Dendritic cell treated with granulocyte-macrophage colony-stimulating factor and Interleukin-4, amounts not matched to agents 40 ng/mL and 50 ng/mL, for 4 days (primary cell): ENCODE measurements around the gene EDAR.

Experiments used
- H3K27ac Mint-ChIP-seq: one replicate; pipeline ENCODE4 v1.8.0; 2022; ENCODE audit warnings: mild to moderate bottlenecking, mixed read lengths
- H3K27me3 Mint-ChIP-seq: one replicate; pipeline ENCODE4 v1.8.0; 2022; ENCODE audit warnings: mild to moderate bottlenecking, mixed read lengths
- H3K36me3 Mint-ChIP-seq: one replicate; pipeline ENCODE4 v1.8.0; 2022; ENCODE audit warnings: low read depth, mixed read lengths
- H3K4me1 Mint-ChIP-seq: one replicate; pipeline ENCODE4 v1.8.0; 2022; ENCODE audit warnings: low read depth, mixed read lengths
- H3K4me3 Mint-ChIP-seq: one replicate; pipeline ENCODE4 v1.8.0; 2022; ENCODE audit warnings: mild to moderate bottlenecking, moderate library complexity, mixed read lengths
- H3K9me3 Mint-ChIP-seq: one replicate; pipeline ENCODE4 v1.8.0; 2022; ENCODE audit warnings: mixed read lengths
- intact Hi-C: fragments of 100-400 bp; cut with micrococcal nuclease; formaldehyde crosslinking; loops from one replicate; pipeline ENCODE4 v1.15.0; 2022

The EDAR gene

DNA sequence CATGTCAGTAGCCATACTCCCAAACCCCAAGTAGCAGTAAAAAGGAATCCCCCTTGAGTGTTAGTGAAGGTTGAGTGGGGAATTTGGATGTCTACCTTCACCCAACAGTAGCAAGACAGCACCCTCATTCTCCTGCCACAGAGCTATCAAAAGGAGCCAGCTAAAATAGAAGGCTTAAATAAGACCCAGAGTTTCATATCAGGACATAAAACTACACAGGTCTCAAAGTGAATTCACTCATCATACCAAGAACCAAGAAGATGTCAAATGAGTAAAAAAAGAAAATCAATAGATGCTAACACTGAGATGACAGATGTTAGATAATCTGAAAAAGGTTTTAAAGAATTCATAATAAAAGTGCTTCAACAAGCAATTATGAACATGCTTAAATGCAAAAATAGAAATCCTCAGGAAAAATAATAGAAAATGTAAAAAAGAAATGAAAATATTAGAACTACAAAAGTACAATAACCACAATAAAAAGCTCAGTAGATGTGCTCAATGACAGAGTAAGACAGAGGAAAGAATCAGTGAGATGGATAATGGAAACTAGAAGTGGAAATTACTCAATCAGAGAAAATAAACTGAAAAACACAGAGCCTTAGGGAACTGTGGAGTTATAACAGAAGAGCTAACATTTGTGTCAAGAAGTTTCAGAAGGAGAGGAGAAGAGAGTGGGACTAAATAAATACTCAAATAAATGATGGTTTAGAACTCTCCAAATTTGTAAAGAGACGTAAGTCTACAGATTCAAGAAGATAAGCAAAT is 90.5 kb downstream of the EDAR start:
- Mint-ChIP-seq H3K9me3 (no peaks in the 10 kb centered on the region), H3K36me3 (no peaks in the 10 kb centered on the region), H3K4me1 (no peaks in the 10 kb centered on the region), H3K4me3 (no peak overlapping the region), H3K27me3 (no peaks in the 10 kb centered on the region), H3K27ac (no peak overlapping the region)
- intact Hi-C loops: no loop called here

DNA sequence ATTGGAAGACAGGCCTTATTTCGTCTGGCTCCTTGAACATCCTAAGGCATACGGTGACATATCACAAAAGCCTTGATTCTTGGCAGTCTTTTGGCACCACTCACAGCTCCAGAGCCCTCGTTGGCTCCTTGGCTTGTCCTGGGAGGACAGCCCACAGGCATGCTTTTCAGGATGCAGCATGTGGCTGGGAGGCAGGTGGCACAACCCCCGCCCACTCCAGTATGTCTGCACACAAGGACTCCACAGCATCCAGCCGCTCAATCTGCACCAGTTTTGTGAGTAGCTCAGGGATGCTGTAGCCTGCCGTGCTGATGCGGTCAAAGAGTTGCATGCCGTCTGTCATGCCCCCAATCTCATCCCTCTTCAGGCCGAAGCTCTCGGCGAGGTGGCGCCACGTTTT is 92.3 kb downstream of the EDAR start:
- intact Hi-C loops: no loop called here
- H3K9me3 Mint-ChIP-seq: peaks cover 2% of the 10 kb centered on the region
- no peaks in the 10 kb centered on the region for H3K36me3 Mint-ChIP-seq

DNA sequence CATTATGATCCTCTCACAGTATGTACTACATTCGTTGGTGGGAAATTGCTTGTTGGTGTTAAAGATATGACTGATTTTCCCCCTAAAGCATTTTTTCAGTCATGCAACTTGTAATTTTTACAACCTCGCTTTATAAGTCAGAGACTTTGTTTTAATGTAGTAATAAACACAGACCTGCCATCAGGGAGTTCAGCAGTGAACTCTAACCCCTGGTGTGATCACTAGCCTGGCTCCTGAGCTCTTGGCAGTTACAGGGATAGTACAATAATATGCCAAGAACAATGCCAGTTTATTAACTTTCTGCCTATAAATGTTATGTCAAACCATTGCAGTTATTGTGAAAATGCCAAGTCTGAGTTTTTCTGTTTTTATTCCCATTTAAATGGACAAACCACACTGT is 93.8 kb downstream of the EDAR start:
- Mint-ChIP-seq H3K4me1 (no peaks in the 10 kb centered on the region), H3K36me3 (no peaks in the 10 kb centered on the region), H3K27ac (no peak overlapping the region), H3K4me3 (no peak overlapping the region), H3K9me3 (peaks cover 16% of the 10 kb centered on the region), H3K27me3 (no peaks in the 10 kb centered on the region)
- intact Hi-C loops: no loop called here

More for the DNA sequence above, 92.3 kb downstream of the EDAR start:
- Mint-ChIP-seq H3K4me1 (no peaks in the 10 kb centered on the region), H3K27ac (no peak overlapping the region), H3K4me3 (no peak overlapping the region), H3K27me3 (no peaks in the 10 kb centered on the region)

DNA sequence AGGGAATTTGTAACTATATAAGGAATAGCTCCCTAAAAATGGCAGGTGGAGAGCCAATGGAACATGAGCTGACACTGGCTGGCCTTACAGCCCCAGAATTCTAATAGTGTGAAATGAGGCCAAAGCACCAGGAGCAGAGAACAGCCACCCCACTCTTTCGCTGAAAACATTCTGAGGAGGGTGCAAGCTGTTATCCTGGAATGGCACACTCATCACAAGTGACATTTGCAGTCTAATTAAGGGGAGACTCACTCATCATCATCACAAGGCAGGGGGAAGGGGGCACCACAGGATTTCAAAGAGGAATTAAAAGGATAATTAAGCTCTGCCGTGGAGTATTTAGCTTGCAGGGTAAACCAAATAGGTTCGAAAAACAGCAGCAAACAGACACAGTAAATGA is 94.3 kb downstream of the EDAR start:
- Mint-ChIP-seq H3K27me3 (no peaks in the 10 kb centered on the region), H3K27ac (no peak overlapping the region), H3K9me3 (peaks cover 20% of the 10 kb centered on the region), H3K36me3 (no peaks in the 10 kb centered on the region), H3K4me1 (no peaks in the 10 kb centered on the region), H3K4me3 (no peak overlapping the region)
- intact Hi-C loops: no loop called here

DNA sequence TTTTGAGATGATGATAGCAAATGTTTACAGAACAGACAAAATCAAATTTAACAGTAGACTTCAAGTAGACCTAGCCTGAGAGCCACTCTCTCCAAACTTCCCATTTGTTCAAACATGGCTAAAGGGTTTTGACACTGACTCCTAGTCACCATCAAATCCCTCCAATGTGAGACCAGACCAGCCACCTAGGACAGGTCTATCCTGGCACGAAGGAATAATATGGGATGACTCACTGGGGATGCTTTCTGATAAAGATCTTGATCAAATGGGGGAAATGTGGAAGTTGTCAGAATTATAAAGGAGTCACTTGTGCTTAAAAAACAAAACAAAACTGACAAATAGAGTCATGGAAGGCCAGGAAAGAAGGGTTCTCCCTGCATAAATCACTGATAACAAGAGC is 95.7 kb downstream of the EDAR start:
- Mint-ChIP-seq H3K9me3 (peaks cover 35% of the 10 kb centered on the region), H3K4me3 (no peak overlapping the region), H3K27me3 (no peaks in the 10 kb centered on the region), H3K36me3 (no peaks in the 10 kb centered on the region), H3K4me1 (no peaks in the 10 kb centered on the region), H3K27ac (no peak overlapping the region)
- intact Hi-C loops: no loop called here

DNA sequence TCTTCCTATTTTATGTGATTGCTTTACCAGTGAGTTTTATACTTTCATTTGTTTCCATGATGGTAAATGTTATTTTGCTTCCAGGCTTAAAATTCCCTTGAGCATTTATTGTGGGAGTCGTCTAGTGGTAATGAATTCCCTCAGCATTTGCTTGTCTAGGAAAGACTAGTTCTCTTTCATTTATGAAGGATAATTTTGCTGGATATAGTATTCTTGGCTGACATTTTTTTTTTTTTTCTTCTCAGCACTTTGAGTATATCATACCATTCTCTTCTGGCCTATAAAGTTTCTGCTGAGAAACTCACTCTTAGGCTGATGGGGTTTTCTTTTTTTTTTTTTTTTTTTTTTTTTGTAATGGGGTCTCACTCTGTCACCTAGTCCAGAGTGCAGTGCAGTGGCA is 99.1 kb downstream of the EDAR start:
- H3K4me1 Mint-ChIP-seq: no peaks in the 10 kb centered on the region
- H3K4me3 Mint-ChIP-seq: no peak overlapping the region
- H3K36me3 Mint-ChIP-seq: no peaks in the 10 kb centered on the region
- intact Hi-C loops: no loop called here
- H3K27me3 Mint-ChIP-seq: no peaks in the 10 kb centered on the region
- H3K27ac Mint-ChIP-seq: no peak overlapping the region
- H3K9me3 Mint-ChIP-seq: peaks cover 41% of the 10 kb centered on the region

DNA sequence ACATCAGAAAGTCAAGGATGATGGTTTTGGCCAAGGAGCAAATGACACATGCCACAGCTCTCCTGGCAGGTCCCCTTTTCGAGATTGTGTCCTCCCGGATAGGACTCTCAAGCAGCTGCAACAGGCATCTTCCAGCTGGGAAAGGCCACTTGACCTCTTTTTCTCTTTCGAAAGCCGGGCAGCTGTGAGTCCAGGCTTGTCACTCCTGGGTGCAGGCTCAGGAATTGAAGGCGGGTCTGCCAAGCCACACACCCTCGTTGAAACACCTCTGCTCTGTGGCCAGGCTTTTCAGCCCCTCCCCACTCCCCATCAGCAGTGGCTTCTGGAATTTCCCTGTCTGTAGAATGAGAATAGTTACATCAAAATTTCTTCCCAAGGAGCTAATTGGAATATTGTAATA is 104.4 kb downstream of the EDAR start:
- Mint-ChIP-seq H3K27ac (no peak overlapping the region), H3K36me3 (no peaks in the 10 kb centered on the region), H3K4me3 (no peak overlapping the region), H3K4me1 (no peaks in the 10 kb centered on the region), H3K27me3 (no peaks in the 10 kb centered on the region), H3K9me3 (peaks cover 43% of the 10 kb centered on the region)
- intact Hi-C loops: no loop called here

DNA sequence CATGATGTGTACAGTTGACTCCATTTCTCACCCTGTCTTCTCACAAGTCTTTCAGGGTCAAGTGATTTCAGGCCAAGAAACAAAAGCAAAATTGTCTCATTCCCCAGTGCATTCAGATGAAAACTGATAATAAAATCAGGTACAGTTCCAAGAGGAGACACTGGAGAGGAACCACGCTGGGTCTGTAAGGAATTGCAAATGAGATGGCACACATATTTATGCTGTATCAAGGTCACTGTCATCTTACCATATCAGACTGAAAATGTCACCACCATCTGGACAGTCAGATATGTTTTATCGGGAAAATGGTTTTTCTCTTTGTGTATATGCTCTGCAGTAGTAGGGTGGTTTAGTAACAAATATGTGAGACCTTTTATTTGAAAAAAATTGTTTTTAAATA is 110.7 kb downstream of the EDAR start:
- Mint-ChIP-seq H3K27ac (no peak overlapping the region), H3K4me3 (no peak overlapping the region), H3K27me3 (no peaks in the 10 kb centered on the region), H3K4me1 (no peaks in the 10 kb centered on the region), H3K36me3 (no peaks in the 10 kb centered on the region), H3K9me3 (peaks cover 24% of the 10 kb centered on the region)
- intact Hi-C loops: no loop called here

DNA sequence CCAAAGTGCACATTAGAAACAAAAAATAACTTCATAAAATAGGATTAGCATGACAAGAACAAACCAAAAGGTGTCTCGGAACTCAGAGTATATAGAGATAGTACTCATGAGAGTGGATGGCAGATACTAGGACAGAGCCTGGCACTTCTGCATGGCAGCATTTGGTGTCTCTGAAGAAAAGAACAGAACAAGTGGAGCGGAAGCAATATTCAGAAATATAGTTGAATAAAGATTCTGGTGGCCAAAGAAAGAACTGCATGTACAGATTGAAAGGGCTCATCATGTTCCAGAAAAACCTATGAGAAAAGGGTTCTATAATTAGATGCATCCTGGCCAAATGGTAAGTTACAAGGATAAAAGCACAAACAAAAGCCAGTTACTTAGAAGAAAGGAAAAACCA is 111.5 kb downstream of the EDAR start:
- H3K27ac Mint-ChIP-seq: no peak overlapping the region
- H3K36me3 Mint-ChIP-seq: no peaks in the 10 kb centered on the region
- H3K9me3 Mint-ChIP-seq: peaks cover 20% of the 10 kb centered on the region
- H3K4me1 Mint-ChIP-seq: no peaks in the 10 kb centered on the region
- no peaks in the 10 kb centered on the region for H3K27me3 Mint-ChIP-seq
- intact Hi-C loops: no loop called here
- no peak overlapping the region for H3K4me3 Mint-ChIP-seq

DNA sequence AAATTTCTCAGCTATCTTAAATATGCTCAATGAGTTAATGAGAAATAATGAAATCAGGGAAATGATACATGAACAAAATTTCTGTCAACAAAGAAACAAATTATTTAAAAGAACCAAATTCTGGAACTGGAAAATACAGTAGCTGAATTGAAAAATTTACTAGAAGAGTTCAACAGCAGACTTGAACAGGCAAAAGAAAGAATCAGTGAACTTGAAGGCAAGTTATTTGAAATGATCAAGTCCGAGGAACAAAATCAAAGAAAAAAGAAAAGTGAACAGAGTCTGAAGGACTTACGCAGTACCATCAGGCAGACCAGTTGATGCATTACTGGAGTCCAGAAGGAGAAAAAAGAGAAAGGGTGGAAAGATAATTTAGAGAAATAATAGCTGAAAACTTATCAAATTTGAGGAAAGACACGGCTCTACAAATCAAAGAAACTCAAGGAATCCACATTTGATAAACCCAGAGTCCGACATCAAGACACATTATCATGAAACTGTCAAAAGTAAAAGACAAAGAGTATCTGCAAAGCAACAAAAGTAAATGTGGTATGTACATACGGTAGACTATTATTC is 118.9 kb downstream of the EDAR start:
- intact Hi-C loops: no loop called here
- Mint-ChIP-seq H3K36me3 (no peaks in the 10 kb centered on the region), H3K27me3 (no peaks in the 10 kb centered on the region), H3K9me3 (peaks cover 22% of the 10 kb centered on the region), H3K4me3 (no peak overlapping the region), H3K27ac (no peak overlapping the region), H3K4me1 (no peaks in the 10 kb centered on the region)

DNA sequence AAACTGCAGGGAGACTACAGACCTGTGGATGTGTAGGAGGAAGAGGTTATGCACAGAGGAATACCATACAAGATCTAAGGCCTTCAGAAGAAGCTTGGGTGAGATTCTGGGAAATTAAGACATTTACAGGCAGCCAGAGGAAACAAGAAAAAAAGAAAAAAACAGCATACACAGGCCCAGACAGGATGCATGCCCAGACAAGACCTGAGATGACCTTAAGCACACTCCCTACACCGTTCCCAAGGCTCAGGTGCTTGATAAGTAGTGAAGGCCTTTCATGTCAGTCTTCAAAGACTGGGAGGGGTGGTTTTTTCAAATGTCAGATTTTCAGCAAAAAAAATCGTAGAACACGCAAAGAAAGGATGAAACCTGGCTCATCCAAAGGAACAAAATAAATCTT is 119.5 kb downstream of the EDAR start:
- no peak overlapping the region for H3K27ac Mint-ChIP-seq
- no peaks in the 10 kb centered on the region for H3K36me3 Mint-ChIP-seq
- intact Hi-C loops: no loop called here
- peaks cover 22% of the 10 kb centered on the region for H3K9me3 Mint-ChIP-seq
- no peak overlapping the region for H3K4me3 Mint-ChIP-seq
- no peaks in the 10 kb centered on the region for H3K27me3 Mint-ChIP-seq
- H3K4me1 Mint-ChIP-seq: no peaks in the 10 kb centered on the region

DNA sequence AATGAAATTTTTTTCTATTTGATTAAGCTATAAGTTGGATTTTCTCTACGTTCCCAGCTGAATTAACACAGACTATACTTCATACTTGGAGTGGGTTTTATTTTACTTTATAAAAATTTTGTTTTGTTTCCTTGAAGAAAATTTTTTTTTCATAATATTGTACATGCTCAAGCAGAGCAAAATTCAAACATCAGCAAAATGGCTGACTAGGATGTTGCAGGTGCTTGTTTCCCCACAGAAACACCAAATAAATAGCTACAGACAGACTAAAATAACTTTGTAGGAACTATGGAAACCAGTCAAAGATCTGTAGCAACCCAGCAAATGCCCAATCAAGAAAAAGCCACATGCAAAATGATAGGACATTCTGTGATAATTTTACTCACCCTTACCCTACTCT is 120.1 kb downstream of the EDAR start:
- H3K27me3 Mint-ChIP-seq: no peaks in the 10 kb centered on the region
- no peaks in the 10 kb centered on the region for H3K36me3 Mint-ChIP-seq
- peaks cover 22% of the 10 kb centered on the region for H3K9me3 Mint-ChIP-seq
- no peaks in the 10 kb centered on the region for H3K4me1 Mint-ChIP-seq
- no peak overlapping the region for H3K27ac Mint-ChIP-seq
- intact Hi-C loops: no loop called here
- H3K4me3 Mint-ChIP-seq: no peak overlapping the region

DNA sequence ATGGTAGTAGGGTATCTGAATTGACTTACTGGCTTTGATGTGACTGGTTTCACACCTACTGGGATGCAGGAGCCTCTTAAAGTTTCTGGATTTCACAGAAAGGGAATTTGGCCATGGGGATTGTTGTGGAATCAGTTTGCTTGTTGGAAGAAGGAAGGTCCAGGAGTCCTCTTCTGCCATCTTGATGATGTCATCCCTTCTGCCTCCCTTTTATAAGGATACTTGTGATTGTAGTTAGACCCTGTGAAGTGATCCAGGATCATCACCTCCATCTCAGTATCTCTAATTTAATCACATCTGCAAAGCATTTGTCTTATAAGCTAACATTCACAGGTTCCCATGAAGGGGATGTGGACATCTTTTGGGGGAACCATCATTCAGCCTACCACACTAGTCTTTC is 123.0 kb downstream of the EDAR start:
- Mint-ChIP-seq H3K4me1 (no peaks in the 10 kb centered on the region), H3K4me3 (no peak overlapping the region), H3K27ac (no peak overlapping the region), H3K27me3 (no peaks in the 10 kb centered on the region), H3K36me3 (no peaks in the 10 kb centered on the region), H3K9me3 (peaks cover 22% of the 10 kb centered on the region)
- intact Hi-C loops: no loop called here

DNA sequence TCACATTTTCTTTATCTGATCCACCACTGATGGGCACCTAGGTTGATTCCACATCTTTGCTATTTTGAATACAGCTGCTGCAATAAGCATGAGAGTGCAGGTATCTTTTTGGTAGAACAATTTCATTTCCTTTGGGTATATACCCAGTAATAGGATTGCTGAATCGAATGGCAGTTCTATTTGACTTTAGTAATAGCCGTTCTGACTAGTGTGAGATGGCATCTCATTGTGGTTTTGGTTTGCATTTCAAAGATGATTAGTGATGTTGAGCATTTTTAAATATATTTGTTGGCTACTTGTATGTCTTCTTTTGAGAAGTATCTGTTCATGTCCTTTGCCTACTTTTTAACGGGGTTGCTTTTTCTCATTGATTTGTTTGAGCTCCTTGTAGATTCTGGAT is 130.1 kb downstream of the EDAR start:
- Mint-ChIP-seq H3K9me3 (no peaks in the 10 kb centered on the region), H3K4me3 (no peak overlapping the region), H3K36me3 (no peaks in the 10 kb centered on the region), H3K27me3 (no peaks in the 10 kb centered on the region), H3K27ac (no peak overlapping the region), H3K4me1 (no peaks in the 10 kb centered on the region)
- intact Hi-C loops: no loop called here

DNA sequence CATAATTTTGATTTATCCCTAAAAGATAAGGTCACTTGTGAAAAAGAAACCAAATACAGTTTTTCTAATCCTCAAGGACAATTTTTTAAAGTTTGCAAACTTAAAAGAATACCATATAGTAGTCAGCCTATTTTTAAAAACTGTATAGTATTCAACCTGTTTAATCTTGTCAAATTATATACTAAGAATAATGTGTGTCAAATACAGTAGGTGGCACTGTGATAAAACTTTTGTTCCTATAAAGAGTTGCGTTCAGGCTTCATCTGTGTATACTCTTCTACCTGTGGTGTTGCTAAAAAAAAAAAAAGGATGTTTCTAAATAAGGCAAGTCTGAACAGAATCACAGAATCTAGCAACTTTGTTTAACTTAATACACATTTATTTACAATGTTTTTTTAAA is 133.8 kb downstream of the EDAR start:
- no peaks in the 10 kb centered on the region for H3K4me1 Mint-ChIP-seq
- H3K27ac Mint-ChIP-seq: no peak overlapping the region
- H3K9me3 Mint-ChIP-seq: no peaks in the 10 kb centered on the region
- intact Hi-C loops: no loop called here
- H3K27me3 Mint-ChIP-seq: no peaks in the 10 kb centered on the region
- H3K36me3 Mint-ChIP-seq: no peaks in the 10 kb centered on the region
- H3K4me3 Mint-ChIP-seq: no peak overlapping the region
